ENCODE measurements around the gene ZNF37A.

The ZNF37A gene

DNA sequence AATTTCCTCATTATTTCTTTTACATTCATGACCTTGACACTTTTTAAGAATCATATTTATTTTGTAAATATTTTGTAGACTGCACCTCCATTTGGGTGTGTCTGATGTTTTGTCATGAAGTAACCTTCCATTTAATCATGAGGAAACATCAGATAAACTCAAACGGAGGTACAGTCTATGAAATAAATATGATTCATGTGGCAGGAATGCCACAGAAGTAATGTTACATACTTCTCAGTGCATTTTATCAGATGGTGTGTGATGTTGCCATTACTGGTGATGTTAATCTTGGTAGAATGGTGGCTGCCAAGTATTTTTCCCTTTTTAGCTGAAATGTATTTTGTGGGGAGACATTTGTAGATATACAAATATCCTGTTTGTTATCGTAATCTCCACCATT lies 64.9 kb downstream of the ZNF37A start:
- H3K36me3 ChIP-seq (replicated peaks; ENCODE audit: low read depth, low read length), result no peaks in the 10 kb centered on the region
- TF ChIP-seq CTCF (IDR thresholded peaks at IDR 0.05; ENCODE audit: low read depth, low read length), result no peak
- TF ChIP-seq EZH2phosphoT487 (IDR thresholded peaks at IDR 0.05; ENCODE audit: low read depth), result no peak
- H3K27me3 ChIP-seq (ENCODE audit: low read depth, low read length), result no peaks in the 10 kb centered on the region
- no peaks in the 10 kb centered on the region for H4K20me1 ChIP-seq (ENCODE audit: insufficient read depth, low read length)
- no peak overlapping the region for H3K4me3 ChIP-seq (ENCODE audit: low read length)
- no peak overlapping the region for H3K9ac ChIP-seq (ENCODE audit: low read length)
- H3K9me3 ChIP-seq (ENCODE audit: insufficient read depth, low read length), result no peaks in the 10 kb centered on the region
- no peaks in the 10 kb centered on the region for H3K79me2 ChIP-seq (ENCODE audit: low read length)
- no peak overlapping the region for H3K4me2 ChIP-seq (ENCODE audit: low read length)
- H3K4me1 ChIP-seq (ENCODE audit: low read length), result no peaks in the 10 kb centered on the region
- no peak overlapping the region for H3K27ac ChIP-seq (ENCODE audit: low read length)
- no peak overlapping the region for H2AFZ ChIP-seq (ENCODE audit: low read depth, low read length)

- no peaks in the 10 kb centered on the region for H4K20me1 ChIP-seq (ENCODE audit: insufficient read depth, low read length)
- H3K4me2 ChIP-seq (ENCODE audit: low read length), result no peak overlapping the region
- no peaks in the 10 kb centered on the region for H3K9me3 ChIP-seq (ENCODE audit: insufficient read depth, low read length)
- no peak overlapping the region for H2AFZ ChIP-seq (ENCODE audit: low read depth, low read length)
- no peaks in the 10 kb centered on the region for H3K79me2 ChIP-seq (ENCODE audit: low read length)
- no peak overlapping the region for H3K4me3 ChIP-seq (ENCODE audit: low read length)
- no peak overlapping the region for H3K9ac ChIP-seq (ENCODE audit: low read length)
- no peaks in the 10 kb centered on the region for H3K4me1 ChIP-seq (ENCODE audit: low read length)
- TF ChIP-seq CTCF (IDR thresholded peaks at IDR 0.05; ENCODE audit: low read depth, low read length), result no peak
- TF ChIP-seq EZH2phosphoT487 (IDR thresholded peaks at IDR 0.05; ENCODE audit: low read depth), result no peak
- no peaks in the 10 kb centered on the region for H3K27me3 ChIP-seq (ENCODE audit: low read depth, low read length)
- H3K36me3 ChIP-seq (replicated peaks; ENCODE audit: low read depth, low read length), result no peaks in the 10 kb centered on the region
- no peak overlapping the region for H3K27ac ChIP-seq (ENCODE audit: low read length)
Measured at GRCh38 chr10:38163617-38164016, 69.5 kb downstream of the ZNF37A start.

DNA sequence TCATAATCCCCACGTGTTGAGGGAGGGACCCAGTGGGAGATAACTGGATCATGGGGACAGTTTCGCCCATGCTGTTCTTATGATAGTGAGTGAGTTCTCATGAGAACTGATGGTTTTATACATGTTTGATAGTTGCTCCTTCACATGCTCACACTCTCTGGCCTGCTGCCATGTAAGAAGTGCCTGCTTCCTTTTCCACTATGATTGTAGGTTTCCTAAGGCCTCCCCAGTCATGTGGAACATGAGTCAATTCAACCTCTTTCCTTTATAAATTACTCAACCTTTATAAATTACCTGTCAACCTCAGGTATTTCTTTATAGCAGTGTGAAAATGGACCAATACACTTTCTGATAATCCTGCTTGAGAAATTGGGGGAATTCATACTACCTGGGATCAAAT lies 80.2 kb downstream of the ZNF37A start:
- H3K27ac ChIP-seq (ENCODE audit: low read length), result no peak overlapping the region
- no peak overlapping the region for H3K4me2 ChIP-seq (ENCODE audit: low read length)
- no peak for TF ChIP-seq EZH2phosphoT487 (IDR thresholded peaks at IDR 0.05; ENCODE audit: low read depth)
- no peak for TF ChIP-seq CTCF (IDR thresholded peaks at IDR 0.05; ENCODE audit: low read depth, low read length)
- H3K9me3 ChIP-seq (ENCODE audit: insufficient read depth, low read length), result no peaks in the 10 kb centered on the region
- H4K20me1 ChIP-seq (ENCODE audit: insufficient read depth, low read length), result no peaks in the 10 kb centered on the region
- H3K27me3 ChIP-seq (ENCODE audit: low read depth, low read length), result no peaks in the 10 kb centered on the region
- H3K36me3 ChIP-seq (replicated peaks; ENCODE audit: low read depth, low read length), result no peaks in the 10 kb centered on the region
- H3K4me1 ChIP-seq (ENCODE audit: low read length), result no peaks in the 10 kb centered on the region
- no peaks in the 10 kb centered on the region for H3K79me2 ChIP-seq (ENCODE audit: low read length)
- no peak overlapping the region for H2AFZ ChIP-seq (ENCODE audit: low read depth, low read length)
- H3K9ac ChIP-seq (ENCODE audit: low read length), result no peak overlapping the region
- H3K4me3 ChIP-seq (ENCODE audit: low read length), result no peak overlapping the region

DNA sequence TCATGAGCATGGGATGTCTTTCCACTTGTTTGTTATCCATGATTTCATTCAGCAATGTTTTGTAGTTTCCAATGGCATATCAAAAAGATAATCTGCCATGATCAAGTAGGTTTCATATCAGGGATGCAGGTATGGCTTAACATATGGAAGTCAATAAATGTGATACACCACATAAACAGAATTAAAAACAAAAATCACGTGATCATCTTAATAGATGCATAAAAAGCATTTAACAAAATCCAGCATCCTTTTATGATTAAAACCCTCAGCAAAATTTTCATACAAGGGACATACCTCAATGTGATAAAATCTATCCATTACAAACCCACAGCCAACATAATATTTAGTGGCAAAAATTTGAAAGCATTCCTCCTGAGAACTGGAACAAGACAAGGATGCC lies 90.3 kb downstream of the ZNF37A start:
- Histone ChIP-seq H3K36me3 (replicated peaks; ENCODE audit: low read depth, low read length) (no peaks in the 10 kb centered on the region), H2AFZ (ENCODE audit: low read depth, low read length) (no peak overlapping the region), H3K4me1 (ENCODE audit: low read length) (no peaks in the 10 kb centered on the region), H4K20me1 (ENCODE audit: insufficient read depth, low read length) (no peaks in the 10 kb centered on the region), H3K9me3 (ENCODE audit: insufficient read depth, low read length) (no peaks in the 10 kb centered on the region), H3K79me2 (ENCODE audit: low read length) (no peaks in the 10 kb centered on the region), H3K27me3 (ENCODE audit: low read depth, low read length) (no peaks in the 10 kb centered on the region), H3K4me2 (ENCODE audit: low read length) (no peak overlapping the region), H3K4me3 (ENCODE audit: low read length) (no peak overlapping the region), H3K9ac (ENCODE audit: low read length) (no peak overlapping the region), H3K27ac (ENCODE audit: low read length) (no peak overlapping the region)
- no peak for TF ChIP-seq CTCF (IDR thresholded peaks at IDR 0.05; ENCODE audit: low read depth, low read length)
- TF ChIP-seq EZH2phosphoT487 (IDR thresholded peaks at IDR 0.05; ENCODE audit: low read depth), result no peak
